Upper lobe of right lung (tissue), 1 donor: ENCODE results near the gene GRIK3. TPM values are rescaled to one million over a fixed set of nuclear protein-coding genes. Genes with fewer than 3 reads are reported as not detected.

Experiments
- ATAC-seq: fragments of 200-7000 bp; cut with Tn5 transposase; one replicate; pipeline ENCODE4 v1.9.1; 2020; ENCODE audit warnings: mild to moderate bottlenecking, moderate library complexity
- DNase-seq: peaks from one replicate; pipeline ENCODE4 v3.0.0-alpha.2; 2020
- H3K27ac ChIP-seq: fragments of 200-600 bp; one replicate; pipeline ENCODE4 v1.8.0; 2022
- H3K27me3 ChIP-seq: fragments of 200-600 bp; one replicate; pipeline ENCODE4 v1.8.0; 2022; ENCODE audit warnings: mild to moderate bottlenecking
- H3K36me3 ChIP-seq: fragments of 200-600 bp; one replicate; pipeline ENCODE4 v1.8.0; 2022
- H3K4me1 ChIP-seq: fragments of 200-600 bp; one replicate; pipeline ENCODE4 v1.8.0; 2022
- H3K4me3 ChIP-seq: fragments of 200-600 bp; one replicate; pipeline ENCODE4 v1.8.0; 2022; ENCODE audit warnings: mild to moderate bottlenecking
- H3K9me3 ChIP-seq: fragments of 200-600 bp; one replicate; pipeline ENCODE4 v1.8.0; 2022
- CTCF ChIP-seq: fragments of 200-600 bp; IDR thresholded peaks from one replicate; pipeline ENCODE4 v1.8.0; 2022; ENCODE audit warnings: antibody characterized with exemption
- intact Hi-C: fragments of 100-400 bp; cut with DNase I; formaldehyde crosslinking; loops from one replicate; pipeline ENCODE4 v1.11.0; 2022
- total RNA-seq: library from RNA; stranded (reverse); fragmentation: NEBNext Ultra II Directional; extraction: Animal tissue kit (Norgen Biotek cat#: 25700); gene quantifications from one replicate; pipeline ENCODE4 v1.2.1, GENCODE V29; 2021
- donor health status: DM: no; HTN: yes; CAD: no; lungs with severe emphysema.

The GRIK3 gene
- total RNA-seq, 1 donor from 2014 or later = not detected

GRCh38 chr1:36755303-36756230 lies 278.7 kb downstream of the GRIK3 start:
- DNase-seq (peak; percentile 30), ATAC-seq (no peak)
- TF ChIP-seq CTCF = no peak
- Histone ChIP-seq H3K27me3 (no peaks in the 10 kb centered on the region), H3K9me3 (no peaks in the 10 kb centered on the region), H3K36me3 (no peaks in the 10 kb centered on the region), H3K4me3 (no peak overlapping the region), H3K27ac (no peak overlapping the region), H3K4me1 (no peaks in the 10 kb centered on the region)
- intact Hi-C loops = no loop called here

- DNase-seq = no peak
- intact Hi-C loops = no loop called here
- H3K36me3 ChIP-seq = no peaks in the 10 kb centered on the region
- H3K4me3 ChIP-seq = no peak overlapping the region
- ATAC-seq = no peak
- H3K27me3 ChIP-seq = no peaks in the 10 kb centered on the region
- H3K27ac ChIP-seq = no peak overlapping the region
- H3K9me3 ChIP-seq = no peaks in the 10 kb centered on the region
- no peaks in the 10 kb centered on the region for H3K4me1 ChIP-seq
- TF ChIP-seq CTCF = no peak
Observed at GRCh38 chr1:36754366-36754765, 279.9 kb downstream of the GRIK3 start.

GRCh38 chr1:36753451-36753850 lies 280.9 kb downstream of the GRIK3 start:
- no peaks in the 10 kb centered on the region for H3K4me1 ChIP-seq
- ATAC-seq = no peak
- no peaks in the 10 kb centered on the region for H3K36me3 ChIP-seq
- no peak for DNase-seq
- intact Hi-C loops = no loop called here
- no peak overlapping the region for H3K27ac ChIP-seq
- no peak for TF ChIP-seq CTCF
- no peak overlapping the region for H3K4me3 ChIP-seq
- no peaks in the 10 kb centered on the region for H3K27me3 ChIP-seq
- H3K9me3 ChIP-seq = no peaks in the 10 kb centered on the region

- Histone ChIP-seq H3K4me3 (no peak overlapping the region), H3K4me1 (no peaks in the 10 kb centered on the region), H3K27me3 (no peaks in the 10 kb centered on the region), H3K36me3 (no peaks in the 10 kb centered on the region), H3K9me3 (no peaks in the 10 kb centered on the region), H3K27ac (no peak overlapping the region)
- ATAC-seq (no peak), DNase-seq (peak; percentile 51)
- intact Hi-C loops = no loop called here
- TF ChIP-seq CTCF = no peak
Observed at GRCh38 chr1:36752891-36753361, 281.4 kb downstream of the GRIK3 start.

- TF ChIP-seq CTCF = no peak
- Histone ChIP-seq H3K4me3 (no peak overlapping the region), H3K9me3 (no peaks in the 10 kb centered on the region), H3K36me3 (no peaks in the 10 kb centered on the region), H3K4me1 (no peaks in the 10 kb centered on the region), H3K27ac (no peak overlapping the region), H3K27me3 (no peaks in the 10 kb centered on the region)
- ATAC-seq (no peak), DNase-seq (peak; percentile 21)
- intact Hi-C loops = no loop called here
Observed at GRCh38 chr1:36752431-36752830, 281.9 kb downstream of the GRIK3 start.
